CD4-positive, alpha-beta T cell treated with Interleukin-12 subunit alpha and Interleukin-12 subunit beta, for 1 hour (primary cell): ENCODE results near the gene HACD3.
"Not testable (repeated sequence)": the region's sequence is repeated elsewhere in the genome, so short reads cannot be mapped to it uniquely, and the experiment has no call there.

Experiments used
- DNase-seq: peaks from one replicate; pipeline ENCODE4 v3.0.0-alpha.2; 2020

The HACD3 gene

DNA sequence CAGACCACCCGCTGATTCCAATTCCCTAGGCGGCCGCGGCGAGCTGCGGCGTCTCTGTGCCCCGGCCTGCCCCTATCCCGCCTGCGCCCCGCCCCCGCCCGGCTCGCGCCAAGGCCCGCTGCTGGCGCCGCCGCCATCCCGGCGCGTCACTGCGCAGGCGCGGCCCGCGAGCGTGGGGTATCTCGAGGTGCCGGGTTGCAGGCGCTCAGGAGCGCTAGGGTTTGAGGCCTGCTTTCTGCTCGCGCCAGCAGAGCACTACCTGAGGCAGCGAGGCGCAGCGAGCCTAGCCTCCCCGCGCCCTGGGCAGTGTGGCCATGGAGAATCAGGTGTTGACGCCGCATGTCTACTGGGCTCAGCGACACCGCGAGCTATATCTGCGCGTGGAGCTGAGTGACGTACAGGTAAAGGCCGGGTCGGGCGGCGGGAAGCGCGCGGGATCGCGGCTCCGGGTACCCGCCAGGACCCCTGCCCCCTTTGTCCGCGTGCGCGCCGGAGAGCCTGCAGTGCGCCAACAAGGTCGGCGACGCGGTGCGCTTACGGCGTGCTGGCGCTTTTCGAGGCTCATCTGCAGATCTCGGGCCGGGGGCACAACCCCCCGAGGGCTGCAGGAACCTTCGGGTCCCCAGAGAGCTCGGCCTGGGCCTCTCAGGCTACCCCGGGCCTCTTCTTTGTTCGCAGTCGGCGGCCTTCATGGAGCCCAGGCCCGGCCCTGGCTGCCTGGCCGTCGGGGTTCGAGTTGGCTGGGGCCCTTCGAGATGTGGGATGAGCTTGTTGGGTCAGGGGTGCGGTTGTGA is at the start of gene HACD3:
Gene HACD3, plus strand, starts transcription at position 146 of the 794 bp plus-strand sequence. Its CDS starts 169 bp downstream, at position 315.
- DNase-seq, result peak; percentile 90

DNA sequence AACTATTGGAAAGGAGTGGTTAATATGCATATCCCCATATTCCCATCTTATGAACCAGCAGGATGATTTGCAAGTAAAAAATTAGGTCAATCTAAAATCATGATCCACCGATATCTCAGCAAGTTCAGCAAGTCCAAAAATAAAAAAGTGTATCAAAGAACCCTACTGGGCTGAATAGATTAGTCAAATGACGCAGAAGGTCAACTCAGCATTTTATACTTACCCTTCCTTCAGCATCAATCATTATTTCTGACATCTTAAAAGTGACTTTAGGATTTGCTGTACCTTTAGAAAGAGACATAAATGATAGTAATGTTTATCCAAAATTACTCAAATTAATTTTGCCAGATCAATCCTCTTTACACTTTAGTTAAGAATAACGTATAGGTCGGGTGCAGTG is 45.4 kb upstream of the HACD3 start:
- no peak for DNase-seq

DNA sequence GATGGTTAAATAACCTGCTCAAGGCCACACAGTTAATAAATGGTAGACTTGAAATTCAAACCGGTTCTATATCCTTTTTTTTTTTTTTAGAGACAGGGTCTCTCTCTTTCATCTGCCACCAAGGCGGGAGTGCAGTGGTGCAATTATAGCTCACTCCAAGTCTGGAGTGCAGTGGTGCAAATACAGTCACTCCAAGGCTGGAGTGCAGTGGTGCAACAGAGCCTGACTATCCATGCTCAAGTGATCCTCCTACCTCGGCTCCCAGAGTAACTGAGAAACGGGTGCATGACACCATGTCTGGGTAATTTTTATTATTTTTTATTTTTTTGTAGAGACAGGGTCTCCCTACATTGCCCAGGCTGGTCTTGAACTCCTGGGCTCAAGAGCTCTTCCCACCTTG is 36.2 kb upstream of the HACD3 start:
- no peak for DNase-seq

DNA sequence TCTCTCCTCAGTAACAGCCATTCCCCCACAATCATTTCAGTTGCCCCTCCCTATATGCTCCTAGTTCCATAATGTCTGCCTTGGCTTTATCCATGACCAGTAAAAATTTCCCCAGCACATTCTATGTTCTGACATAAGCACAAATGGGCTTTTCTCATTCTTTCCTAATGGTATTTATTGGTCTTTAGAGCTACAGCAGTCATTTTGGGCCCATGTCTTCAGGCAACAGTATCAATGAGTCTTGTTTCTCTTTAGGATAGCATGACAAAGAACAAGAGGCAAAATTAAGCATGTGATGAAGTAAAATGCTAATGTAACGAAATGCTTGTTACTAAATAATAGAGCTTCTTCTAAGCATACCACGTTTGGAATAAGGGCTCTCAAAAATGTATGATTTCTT is 20.9 kb upstream of the HACD3 start:
- no peak for DNase-seq

GRCh38 chr15:65512189-65512588 is 18.1 kb upstream of the HACD3 start:
- DNase-seq, result no peak

- DNase-seq, result peak; percentile 54
Observed at GRCh38 chr15:65512807-65513416, 17.4 kb upstream of the HACD3 start.

DNA sequence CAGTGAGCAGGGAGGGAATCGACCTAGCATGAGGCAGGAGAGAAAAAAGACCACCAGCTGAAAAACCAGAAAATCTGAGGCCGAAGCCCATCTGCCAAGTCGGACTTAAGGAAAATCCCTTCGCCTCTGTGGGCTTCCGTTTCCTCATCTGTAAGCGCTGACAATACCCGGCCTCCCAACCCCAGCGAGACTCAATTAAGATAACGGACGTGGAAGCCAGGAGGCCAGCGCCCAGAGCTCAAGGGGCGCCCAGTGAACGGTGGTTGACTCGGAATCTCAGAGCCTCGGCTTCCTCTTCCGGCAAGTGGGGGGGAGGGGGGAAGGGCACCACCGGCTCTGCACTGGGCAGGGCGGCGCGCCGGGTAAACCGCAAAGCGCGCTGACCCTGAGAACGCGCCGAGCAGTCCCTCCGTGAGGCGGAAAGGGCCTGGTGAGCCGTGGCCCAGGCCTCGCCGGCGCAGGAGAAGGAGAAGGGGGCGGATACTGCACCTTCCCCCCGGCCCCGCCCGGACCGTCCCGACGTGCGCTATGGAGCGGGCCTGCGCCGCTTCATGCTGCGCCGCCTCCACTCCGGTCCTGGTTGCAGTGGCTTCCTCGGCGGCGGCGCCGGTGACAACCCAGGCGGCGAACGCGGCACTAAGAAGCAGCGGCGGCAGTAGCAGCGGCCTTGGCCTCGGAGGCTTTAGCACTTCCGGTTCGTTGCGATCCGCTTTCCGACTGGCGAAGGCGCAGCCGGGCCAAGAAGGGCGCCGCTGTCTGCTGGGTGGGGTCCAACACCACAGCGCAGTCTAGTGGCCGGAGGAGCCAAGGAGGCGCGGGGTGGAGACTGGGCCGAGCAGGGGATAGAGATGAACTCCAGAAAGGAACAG is 13.0 kb upstream of the HACD3 start, which contains the start of gene DPP8:
Gene DPP8, minus strand, starts transcription at position 693 of the 869 bp plus-strand sequence. CDS start 5,136 bp downstream, outside the sequence.
- peak; percentile 95 for DNase-seq

DNA sequence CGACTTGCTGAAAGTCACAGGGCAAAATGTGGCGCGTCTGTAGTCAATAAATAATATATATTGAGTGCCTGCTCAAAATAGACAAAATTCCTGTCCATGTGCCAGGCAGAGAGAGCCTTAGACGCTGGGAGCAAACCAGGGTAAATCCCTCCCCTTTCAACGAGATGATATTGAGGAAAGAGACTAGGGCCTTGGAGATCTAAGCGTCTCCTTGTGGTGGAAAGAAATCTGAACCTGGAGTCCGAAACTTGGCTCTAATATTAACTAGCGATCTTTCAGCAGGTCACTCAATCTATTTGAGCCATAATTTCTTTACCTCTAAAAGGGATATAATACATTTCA is 12.4 kb upstream of the HACD3 start:
- DNase-seq, result no peak

DNA sequence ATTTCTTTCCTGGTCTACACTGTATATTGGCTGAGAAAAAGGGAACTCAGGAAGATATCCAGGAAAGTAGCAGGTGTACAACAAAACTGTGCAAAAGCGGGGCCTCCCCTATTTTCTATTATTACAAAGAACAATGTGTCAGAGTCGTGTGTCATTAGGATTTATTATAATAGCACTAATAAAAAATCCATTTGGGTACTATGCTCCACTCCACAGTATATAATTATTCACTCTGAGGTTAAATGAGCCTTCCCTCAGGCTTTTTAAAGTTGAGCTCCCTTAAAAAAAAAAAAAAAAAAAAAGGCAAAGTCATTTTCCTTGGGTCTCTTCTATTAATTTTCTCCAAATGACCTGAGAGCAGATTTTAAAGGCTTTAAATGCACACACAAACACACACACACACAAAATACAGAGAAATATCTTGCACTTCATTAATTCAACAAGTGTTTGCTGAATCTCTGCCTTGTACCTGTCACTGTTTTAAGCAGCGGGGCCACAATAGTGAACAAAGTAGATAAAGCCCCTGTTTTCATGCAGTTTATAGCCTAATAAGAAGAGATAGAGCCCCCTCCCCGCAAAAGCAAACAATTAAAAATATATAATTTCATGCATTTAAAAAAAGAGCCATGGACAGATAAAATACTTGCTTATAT is 11.5 kb upstream of the HACD3 start:
- DNase-seq, result no peak

DNA sequence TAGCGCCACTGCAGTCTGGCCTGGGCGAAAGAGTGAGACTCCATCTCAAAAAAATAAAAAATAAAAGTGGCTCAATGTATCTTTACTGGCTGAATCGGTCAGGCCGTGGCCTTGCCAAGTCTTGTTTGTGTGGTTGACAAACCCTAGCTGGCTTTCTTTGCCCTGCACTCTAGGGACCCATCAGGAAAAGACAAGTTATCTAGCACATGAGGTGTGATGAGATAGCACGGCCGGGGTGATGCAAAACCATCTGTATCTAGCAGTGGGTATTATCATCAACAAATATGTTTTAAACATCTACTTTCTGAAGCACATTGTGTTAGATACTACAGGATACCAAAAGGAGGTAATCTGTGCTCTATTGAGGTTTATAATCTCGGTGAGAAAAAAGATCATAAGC is 8.9 kb upstream of the HACD3 start:
- no peak for DNase-seq

DNA sequence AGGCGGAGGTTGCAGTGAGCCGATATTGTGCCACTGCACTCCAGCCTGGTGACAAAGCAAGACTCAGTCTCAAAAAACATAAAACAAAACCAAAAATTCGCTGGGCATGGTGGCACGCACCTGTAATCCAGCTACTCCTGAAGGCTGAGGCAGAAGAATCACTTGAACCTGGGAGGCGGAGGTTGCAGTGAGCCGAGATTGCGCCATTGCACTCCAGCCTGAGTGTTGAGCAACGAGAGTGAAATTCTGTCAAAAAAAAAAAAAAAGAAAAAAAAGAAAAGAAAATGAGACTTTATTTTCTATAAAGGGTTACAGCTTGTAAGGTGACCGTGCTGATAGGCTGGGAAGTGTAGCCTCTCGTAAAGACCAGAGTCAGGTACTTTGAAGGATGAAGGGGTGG is 6.0 kb upstream of the HACD3 start:
- no peak for DNase-seq

DNA sequence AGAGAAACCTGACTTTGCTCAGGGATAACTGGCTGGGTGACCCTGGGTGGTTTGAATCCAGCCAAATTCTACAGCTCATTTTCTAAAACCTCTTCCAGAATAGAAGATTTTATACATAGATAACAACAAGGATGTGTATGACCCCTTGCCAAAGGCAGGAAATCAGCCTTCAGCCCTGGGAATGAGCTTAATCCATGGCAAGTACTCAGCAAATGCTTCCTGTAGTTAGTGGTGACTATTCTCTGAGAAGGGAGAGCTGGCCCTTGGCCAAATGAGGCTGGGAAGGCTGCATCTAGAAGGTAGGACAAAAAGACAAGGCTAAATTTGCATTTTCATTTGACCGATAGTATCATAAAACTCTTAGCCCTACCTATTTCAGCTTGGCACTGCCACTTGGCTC is 4.6 kb upstream of the HACD3 start:
- DNase-seq, result no peak

DNA sequence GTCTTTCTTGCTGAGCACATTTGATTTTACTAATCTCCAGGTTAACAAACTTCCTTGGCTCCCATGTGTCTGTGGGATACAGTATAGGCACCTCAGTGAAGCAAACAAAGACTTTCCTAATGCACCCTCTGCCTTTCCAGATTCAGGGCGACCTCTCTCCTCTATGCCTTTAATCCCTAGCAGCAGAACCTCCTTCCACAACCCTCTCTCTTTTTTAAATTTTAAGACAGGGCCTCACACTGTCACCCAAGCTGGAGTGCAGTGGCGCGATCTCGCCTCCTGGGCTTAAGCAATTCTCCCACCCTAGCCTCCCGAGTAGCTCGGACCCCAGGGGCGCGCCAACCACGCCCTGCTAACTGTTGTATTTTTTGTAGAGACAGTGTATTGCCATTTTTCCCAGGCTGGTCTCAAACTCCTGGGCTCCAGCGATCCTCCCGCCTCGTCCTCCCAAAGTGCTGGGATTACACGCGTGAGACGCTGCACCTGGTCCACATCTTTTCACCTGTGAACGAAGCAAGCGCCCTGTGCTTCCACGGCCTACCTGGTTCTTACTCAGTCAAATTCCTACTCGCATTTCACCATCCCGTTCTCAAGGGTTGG is 1.7 kb upstream of the HACD3 start:
- no peak for DNase-seq

DNA sequence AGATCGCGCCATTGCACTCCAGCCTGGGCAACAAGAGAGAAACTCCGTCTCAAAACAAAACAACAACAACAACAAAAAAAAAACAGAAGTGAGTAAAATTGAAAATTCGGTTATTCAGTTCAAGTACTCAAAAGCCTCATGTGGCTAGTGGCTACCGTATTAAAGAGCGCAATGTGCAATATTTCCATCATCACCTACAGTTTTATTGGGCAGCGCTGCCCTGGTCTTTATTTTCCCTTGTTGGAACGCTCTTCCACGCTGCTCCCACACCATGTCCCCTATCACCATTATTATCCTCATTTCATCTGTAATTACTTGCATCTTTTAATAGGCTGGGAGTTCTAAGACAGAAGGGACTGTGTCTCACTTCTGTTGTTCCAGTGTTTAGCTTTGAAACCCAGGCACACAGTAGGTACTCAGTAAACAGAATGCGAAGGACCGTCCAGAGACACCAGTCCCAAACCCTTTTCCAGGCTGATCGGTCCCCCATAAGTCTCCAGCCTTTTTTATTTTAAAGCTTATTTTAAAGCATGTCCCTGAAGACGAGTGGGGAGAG is 423 bp upstream of the HACD3 start:
- no peak for DNase-seq

DNA sequence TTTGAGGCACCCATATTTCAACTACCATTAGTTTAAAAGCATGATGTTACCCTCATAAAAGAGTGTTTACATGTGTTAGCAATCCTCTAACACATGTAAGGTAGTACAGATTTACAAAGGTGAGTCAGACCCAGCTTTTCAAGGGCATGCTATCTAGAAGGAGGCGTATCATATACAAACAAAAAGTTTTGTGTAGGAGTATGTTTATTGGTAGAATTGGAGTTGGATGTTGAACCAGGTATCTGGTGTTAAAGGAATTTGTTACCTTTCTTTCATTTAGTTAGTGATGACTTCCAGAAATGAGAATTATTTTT is 2.4 kb downstream of the HACD3 start:
- DNase-seq, result no peak

- no peak for DNase-seq
Observed at GRCh38 chr15:65533057-65533756, 2.9 kb downstream of the HACD3 start.

DNA sequence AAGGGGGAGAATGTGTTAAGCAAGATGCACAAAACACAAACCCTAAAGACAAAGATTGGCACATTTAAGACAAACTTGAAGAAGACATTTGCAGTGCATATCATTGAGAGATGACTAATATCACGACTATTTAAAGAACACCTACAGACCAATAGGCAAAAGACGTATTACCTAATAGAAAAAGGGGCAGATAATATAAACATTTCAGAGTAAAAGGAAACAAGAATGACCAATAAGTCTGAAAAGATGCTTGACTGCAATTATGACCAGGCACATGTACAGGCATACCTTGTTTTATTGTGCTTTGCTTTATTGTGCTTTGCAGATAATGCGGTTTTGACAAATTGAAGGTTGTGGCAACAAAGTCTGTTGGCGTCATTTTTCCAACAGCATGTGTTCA is 4.9 kb downstream of the HACD3 start:
- DNase-seq, result no peak

GRCh38 chr15:65540314-65540713 is 10.1 kb downstream of the HACD3 start:
- DNase-seq, result no peak

GRCh38 chr15:65541231-65541820 is 11.1 kb downstream of the HACD3 start:
- no peak for DNase-seq

DNA sequence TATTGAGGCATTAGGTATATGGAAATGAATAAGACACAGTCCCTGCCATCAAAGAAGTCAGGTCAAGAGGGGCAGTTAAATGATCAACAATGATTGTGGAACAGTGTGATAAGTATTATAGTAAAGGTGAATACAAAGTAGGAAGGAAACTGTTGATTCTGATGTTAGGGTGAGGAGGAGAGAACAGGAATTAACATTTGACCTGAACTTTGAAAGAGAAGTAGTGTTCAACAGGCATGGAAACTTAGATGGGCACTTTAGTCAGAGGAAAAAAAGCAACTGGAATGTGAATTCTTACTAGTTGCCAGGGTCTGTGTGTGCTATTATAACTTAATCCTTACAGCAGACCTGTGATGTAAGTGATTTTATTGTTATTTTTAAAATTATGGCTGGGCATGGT is 17.6 kb downstream of the HACD3 start:
- no peak for DNase-seq

DNA sequence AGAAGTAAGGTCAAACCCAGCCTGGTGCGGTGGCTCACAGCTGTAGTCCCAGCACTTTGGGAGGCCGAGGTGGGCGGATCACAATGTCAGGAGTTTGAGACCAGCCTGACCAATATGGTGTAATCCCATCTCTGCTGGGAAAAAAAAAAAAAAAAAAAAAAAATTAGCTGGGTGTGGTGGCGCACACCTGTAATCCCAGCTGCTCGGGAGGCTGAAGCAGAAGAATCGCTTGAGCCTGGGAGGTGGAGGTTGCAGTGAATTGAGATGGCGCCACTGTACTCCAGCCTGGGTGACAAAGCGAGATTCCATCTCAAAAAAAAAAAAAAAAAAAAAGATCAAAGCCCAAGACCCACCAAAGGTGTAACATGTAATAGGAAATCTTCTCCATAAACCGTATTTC is 19.0 kb downstream of the HACD3 start:
- DNase-seq, result not testable (repeated sequence)
